Hepatocyte (in vitro differentiated cells): ENCODE measurements around the gene KDM4E.

Source experiments
- EZH2 ChIP-seq: fragments of 200-600 bp; sonication (generic); IDR thresholded peaks from 2 replicates; pipeline ENCODE4 v1.6.1; 2016; ENCODE audit warnings: antibody characterized with exemption, mild to moderate bottlenecking, borderline replicate concordance
- EZH2phosphoT487 ChIP-seq: fragments of 200-600 bp; sonication (generic); IDR thresholded peaks from one replicate; pipeline ENCODE4 v1.6.1; 2018; ENCODE audit warnings: antibody characterized with exemption, mild to moderate bottlenecking, low read depth, moderate library complexity; ENCODE audit not compliant: unreplicated experiment, severe bottlenecking
- TF ChIP-seq, protein P1 (sequence below): fragments of 200-600 bp; sonication (generic); IDR thresholded peaks from 2 replicates; pipeline ENCODE4 v1.5.1; 2016; ENCODE audit warnings: antibody characterized with exemption, mild to moderate bottlenecking; ENCODE audit not compliant: poor library complexity

DNA sequence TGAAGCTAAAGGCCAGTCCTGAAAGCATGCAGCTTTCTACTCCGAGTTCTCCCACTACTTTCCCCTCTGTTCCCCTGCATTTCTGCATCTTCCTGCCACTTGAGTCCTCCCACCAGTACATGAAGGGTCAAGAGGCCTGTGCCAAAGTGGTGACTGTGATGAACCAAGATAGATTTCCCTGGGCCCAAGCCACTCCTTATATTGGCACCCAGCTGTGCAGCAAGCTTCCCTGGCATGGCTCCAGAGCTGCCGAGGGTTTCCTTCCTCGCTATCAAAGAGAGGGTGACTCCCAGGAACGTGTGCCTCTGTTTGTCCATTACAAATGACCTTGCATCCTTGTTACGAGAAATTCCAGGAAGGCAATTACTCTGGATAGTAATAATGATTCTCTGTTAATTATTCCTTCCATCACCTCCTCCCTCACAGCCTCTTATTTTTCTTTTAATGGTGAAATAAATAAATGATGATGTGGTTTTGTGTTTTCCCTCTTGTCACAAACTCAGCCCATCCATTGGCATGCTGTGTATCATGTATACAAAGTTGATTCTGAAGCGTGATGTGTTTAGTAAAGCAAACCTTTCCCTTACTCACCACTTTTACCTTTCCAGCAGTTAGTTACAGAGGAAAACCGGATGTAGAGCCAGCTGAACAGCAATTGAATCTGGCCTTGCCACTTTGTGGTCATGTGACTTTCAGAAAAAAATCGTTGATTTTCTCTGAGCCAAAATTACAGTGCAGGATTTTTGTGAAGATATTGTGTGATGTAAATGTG lies 49.9 kb downstream of the KDM4E start:
- TF ChIP-seq, protein P1, sequence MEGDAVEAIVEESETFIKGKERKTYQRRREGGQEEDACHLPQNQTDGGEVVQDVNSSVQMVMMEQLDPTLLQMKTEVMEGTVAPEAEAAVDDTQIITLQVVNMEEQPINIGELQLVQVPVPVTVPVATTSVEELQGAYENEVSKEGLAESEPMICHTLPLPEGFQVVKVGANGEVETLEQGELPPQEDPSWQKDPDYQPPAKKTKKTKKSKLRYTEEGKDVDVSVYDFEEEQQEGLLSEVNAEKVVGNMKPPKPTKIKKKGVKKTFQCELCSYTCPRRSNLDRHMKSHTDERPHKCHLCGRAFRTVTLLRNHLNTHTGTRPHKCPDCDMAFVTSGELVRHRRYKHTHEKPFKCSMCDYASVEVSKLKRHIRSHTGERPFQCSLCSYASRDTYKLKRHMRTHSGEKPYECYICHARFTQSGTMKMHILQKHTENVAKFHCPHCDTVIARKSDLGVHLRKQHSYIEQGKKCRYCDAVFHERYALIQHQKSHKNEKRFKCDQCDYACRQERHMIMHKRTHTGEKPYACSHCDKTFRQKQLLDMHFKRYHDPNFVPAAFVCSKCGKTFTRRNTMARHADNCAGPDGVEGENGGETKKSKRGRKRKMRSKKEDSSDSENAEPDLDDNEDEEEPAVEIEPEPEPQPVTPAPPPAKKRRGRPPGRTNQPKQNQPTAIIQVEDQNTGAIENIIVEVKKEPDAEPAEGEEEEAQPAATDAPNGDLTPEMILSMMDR: no peak
- TF ChIP-seq EZH2: no peak
- no peak for TF ChIP-seq EZH2phosphoT487
